ENCODE measurements around the gene SLAMF1.

SLAMF1 gene

DNA sequence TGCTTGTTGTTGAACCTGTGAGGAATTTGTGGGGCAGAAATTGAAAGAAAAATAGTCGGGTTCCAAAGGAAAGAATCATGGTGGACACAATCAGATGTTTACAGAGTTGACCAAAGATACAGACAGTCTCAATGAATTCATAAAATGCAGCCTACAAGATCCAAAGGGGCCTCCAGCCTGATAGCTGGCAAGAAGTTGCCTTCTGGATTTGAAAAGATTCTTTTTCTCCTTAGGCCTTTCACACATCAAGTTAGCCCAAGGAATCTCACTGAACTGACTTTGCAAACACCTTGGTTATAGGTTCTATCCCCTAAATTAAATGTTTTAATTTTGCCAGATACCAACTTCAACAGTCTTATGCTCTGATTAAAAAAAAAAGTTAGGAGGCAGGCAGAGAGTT is 21.5 kb downstream of the SLAMF1 start:
- Histone ChIP-seq H3K4me3 (replicated peaks; ENCODE audit: low read depth, low read length) (no peak overlapping the region), H3K27me3 (replicated peaks; ENCODE audit: control insufficient read depth, insufficient read depth, low read length) (no peaks in the 10 kb centered on the region), H3K36me3 (ENCODE audit: control insufficient read depth, insufficient read depth, low read length) (peaks cover 13% of the 10 kb centered on the region)
- no peak for DNase-seq (ENCODE audit: extremely low read depth, insufficient read length)
- TF ChIP-seq, protein P1, sequence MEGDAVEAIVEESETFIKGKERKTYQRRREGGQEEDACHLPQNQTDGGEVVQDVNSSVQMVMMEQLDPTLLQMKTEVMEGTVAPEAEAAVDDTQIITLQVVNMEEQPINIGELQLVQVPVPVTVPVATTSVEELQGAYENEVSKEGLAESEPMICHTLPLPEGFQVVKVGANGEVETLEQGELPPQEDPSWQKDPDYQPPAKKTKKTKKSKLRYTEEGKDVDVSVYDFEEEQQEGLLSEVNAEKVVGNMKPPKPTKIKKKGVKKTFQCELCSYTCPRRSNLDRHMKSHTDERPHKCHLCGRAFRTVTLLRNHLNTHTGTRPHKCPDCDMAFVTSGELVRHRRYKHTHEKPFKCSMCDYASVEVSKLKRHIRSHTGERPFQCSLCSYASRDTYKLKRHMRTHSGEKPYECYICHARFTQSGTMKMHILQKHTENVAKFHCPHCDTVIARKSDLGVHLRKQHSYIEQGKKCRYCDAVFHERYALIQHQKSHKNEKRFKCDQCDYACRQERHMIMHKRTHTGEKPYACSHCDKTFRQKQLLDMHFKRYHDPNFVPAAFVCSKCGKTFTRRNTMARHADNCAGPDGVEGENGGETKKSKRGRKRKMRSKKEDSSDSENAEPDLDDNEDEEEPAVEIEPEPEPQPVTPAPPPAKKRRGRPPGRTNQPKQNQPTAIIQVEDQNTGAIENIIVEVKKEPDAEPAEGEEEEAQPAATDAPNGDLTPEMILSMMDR (IDR thresholded peaks at IDR 0.05; ENCODE audit: insufficient read depth, low read length, poor library complexity, severe bottlenecking), result no peak

DNA sequence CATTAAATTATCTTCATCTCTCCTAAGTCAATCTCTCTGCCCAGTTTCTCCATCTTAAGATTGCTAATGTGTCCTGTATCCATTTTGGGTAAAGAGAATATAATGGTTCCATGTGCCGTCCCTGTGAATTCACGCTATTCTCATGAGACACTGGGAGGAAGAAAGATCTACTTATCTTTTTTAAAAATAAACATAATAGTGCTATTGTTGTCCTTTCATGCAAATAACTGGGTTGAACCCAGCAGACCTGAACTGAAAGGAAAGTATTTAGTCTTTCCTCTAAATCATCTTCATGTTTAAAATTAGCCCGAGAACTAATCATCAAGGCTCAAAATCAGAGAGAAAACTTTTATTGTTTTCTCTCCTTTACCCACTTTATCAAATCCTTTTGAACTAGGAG is 22.4 kb downstream of the SLAMF1 start:
- peak; percentile 51 for DNase-seq (ENCODE audit: extremely low read depth, insufficient read length)
- no peak overlapping the region for H3K4me3 ChIP-seq (replicated peaks; ENCODE audit: low read depth, low read length)
- peaks cover 17% of the 10 kb centered on the region for H3K36me3 ChIP-seq (ENCODE audit: control insufficient read depth, insufficient read depth, low read length)
- TF ChIP-seq, protein P1 (IDR thresholded peaks at IDR 0.05; ENCODE audit: insufficient read depth, low read length, poor library complexity, severe bottlenecking), result no peak
- no peaks in the 10 kb centered on the region for H3K27me3 ChIP-seq (replicated peaks; ENCODE audit: control insufficient read depth, insufficient read depth, low read length)

DNA sequence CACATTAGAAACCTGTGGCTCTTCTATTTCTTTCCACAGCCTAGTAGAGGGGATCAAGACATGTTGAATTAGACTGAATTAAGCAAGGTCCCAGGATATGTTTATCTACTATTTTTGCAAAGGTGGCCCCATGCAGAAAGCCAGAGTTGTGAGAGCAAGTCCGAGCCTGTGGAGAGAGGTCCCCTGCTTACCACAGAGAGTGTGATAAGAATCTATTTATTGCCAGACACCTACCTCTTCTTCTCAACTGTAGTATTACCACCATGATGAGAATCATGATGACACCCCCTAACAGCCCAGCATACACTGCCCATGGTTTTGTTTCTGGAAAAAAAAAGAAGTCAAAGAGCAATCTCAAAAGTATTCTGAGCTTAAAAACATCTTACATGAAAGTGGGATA is 23.0 kb downstream of the SLAMF1 start:
- Histone ChIP-seq H3K36me3 (ENCODE audit: control insufficient read depth, insufficient read depth, low read length) (peaks cover 17% of the 10 kb centered on the region), H3K27me3 (replicated peaks; ENCODE audit: control insufficient read depth, insufficient read depth, low read length) (no peaks in the 10 kb centered on the region), H3K4me3 (replicated peaks; ENCODE audit: low read depth, low read length) (no peak overlapping the region)
- DNase-seq (ENCODE audit: extremely low read depth, insufficient read length), result no peak
- TF ChIP-seq, protein P1 (IDR thresholded peaks at IDR 0.05; ENCODE audit: insufficient read depth, low read length, poor library complexity, severe bottlenecking), result no peak

DNA sequence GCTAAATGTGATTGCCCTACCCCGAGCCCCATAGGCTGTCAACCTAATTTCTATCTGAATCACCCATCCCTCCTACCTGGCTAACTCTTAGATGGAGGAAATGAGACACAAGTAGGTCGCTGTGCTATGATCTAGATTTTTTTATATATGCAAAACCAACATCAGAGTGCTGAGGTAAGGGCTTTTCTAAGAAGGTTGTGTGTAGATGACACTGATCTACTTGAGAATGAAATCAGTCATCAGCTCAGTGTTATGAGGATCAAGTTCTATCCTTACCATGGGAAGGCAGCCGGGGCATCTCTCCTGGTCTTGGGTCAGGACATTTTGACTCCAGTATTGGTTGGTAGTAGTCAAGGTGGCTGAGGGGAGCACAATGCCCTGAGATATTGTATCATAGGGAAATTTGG is 23.6 kb downstream of the SLAMF1 start:
- TF ChIP-seq, protein P1 (IDR thresholded peaks at IDR 0.05; ENCODE audit: insufficient read depth, low read length, poor library complexity, severe bottlenecking), result no peak
- DNase-seq (ENCODE audit: extremely low read depth, insufficient read length), result no peak
- Histone ChIP-seq H3K36me3 (ENCODE audit: control insufficient read depth, insufficient read depth, low read length) (peaks cover 13% of the 10 kb centered on the region), H3K4me3 (replicated peaks; ENCODE audit: low read depth, low read length) (no peak overlapping the region), H3K27me3 (replicated peaks; ENCODE audit: control insufficient read depth, insufficient read depth, low read length) (no peaks in the 10 kb centered on the region)

DNA sequence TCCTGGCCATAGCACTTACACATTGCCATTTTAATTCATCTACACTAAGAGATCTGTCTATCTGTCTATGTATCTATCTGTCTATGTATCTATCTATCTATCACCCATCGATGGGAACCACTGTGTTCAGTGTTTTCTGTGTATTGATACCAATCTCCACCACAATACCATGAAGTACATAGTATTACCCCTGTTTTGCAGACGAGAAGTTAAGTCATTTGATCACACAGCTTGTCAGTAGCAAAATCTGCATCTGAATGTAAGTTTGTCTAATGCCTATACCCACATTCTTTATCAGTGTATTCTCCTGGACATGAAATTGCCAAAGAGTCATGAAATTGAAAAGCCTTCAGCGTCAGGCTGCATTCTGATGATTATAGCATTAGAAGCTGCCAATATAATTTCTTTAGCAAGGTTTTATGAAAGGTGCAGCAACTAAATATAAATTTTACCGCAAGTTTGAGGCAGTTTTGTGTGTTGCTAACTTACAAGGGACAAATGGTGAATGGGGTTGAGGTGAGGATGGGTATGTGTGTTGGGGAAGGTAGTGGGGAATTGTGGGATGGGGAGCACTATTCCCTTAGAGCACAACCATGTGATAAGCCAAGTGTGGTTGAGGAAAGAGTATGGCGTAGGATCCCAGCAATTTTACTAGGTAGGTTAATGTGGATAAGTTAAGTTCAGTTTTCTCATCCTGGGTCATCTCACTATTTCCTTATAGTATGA is 24.2 kb downstream of the SLAMF1 start:
- no peak for DNase-seq (ENCODE audit: extremely low read depth, insufficient read length)
- Histone ChIP-seq H3K27me3 (replicated peaks; ENCODE audit: control insufficient read depth, insufficient read depth, low read length) (no peaks in the 10 kb centered on the region), H3K4me3 (replicated peaks; ENCODE audit: low read depth, low read length) (no peak overlapping the region), H3K36me3 (ENCODE audit: control insufficient read depth, insufficient read depth, low read length) (peaks cover 14% of the 10 kb centered on the region)
- TF ChIP-seq, protein P1 (IDR thresholded peaks at IDR 0.05; ENCODE audit: insufficient read depth, low read length, poor library complexity, severe bottlenecking), result no peak
